H1 (cell line): ENCODE data around the gene NCAM1. TPM values are rescaled to one million over a fixed set of nuclear protein-coding genes. Genes with fewer than 3 reads are reported as not detected.

Experiments used
- CTCF ChIA-PET: fragments of 300-600 bp; sonication (Branson Sonifier 250); formaldehyde crosslinking; loops from one replicate; lab custom pipeline; 2021; ENCODE audit not compliant: partially characterized antibody; lab: Charles Lee
- POLR2A ChIA-PET: fragments of 300-600 bp; sonication (Branson Sonifier 250); formaldehyde crosslinking; loops from one replicate; lab custom pipeline; 2021; ENCODE audit warnings: inconsistent platforms; ENCODE audit not compliant: partially characterized antibody; lab: Charles Lee
- DNase-seq, 2 experiments: peaks; one replicate each; pipeline versions ENCODE4 v3.0.0 to v3.0.0-alpha.2; 2010 to 2022; ENCODE audit warnings: low spot score in 2 of 2, low read depth in 1 of 2, mixed read lengths in 1 of 2
- FAIRE-seq: peaks from 2 replicates; lab custom pipeline; 2011; peaks lifted over from hg19 to GRCh38; lab: Jason Lieb, UNC
- H2AFZ ChIP-seq: 2 replicates; pipeline ENCODE4 v1.8.1; 2012; ENCODE audit warnings: low read length, inconsistent platforms
- H2AK5ac ChIP-seq: 2 replicates; pipeline ENCODE4 v1.6.1; 2013; ENCODE audit warnings: low read depth, low read length
- H2BK120ac ChIP-seq: replicated peaks from 2 replicates; pipeline ENCODE3; 2013; ENCODE audit warnings: low read depth, low read length, inconsistent platforms
- H2BK12ac ChIP-seq: 2 replicates; pipeline ENCODE4 v1.6.1; 2013; ENCODE audit warnings: low read depth, low read length
- H2BK15ac ChIP-seq: 2 replicates; pipeline ENCODE4 v1.6.1; 2013; ENCODE audit warnings: low read length
- H2BK20ac ChIP-seq: 2 replicates; pipeline ENCODE4 v1.6.1; 2013; ENCODE audit warnings: low read length
- H2BK5ac ChIP-seq: 2 replicates; pipeline ENCODE4 v1.6.1; 2013; ENCODE audit warnings: low read depth, low read length
- H3K14ac ChIP-seq: 2 replicates; pipeline ENCODE4 v1.6.1; 2013; ENCODE audit warnings: inconsistent platforms; ENCODE audit not compliant: insufficient read length
- H3K18ac ChIP-seq: 2 replicates; pipeline ENCODE4 v1.6.1; 2013; ENCODE audit warnings: low read length; ENCODE audit errors: extremely low read depth
- H3K23ac ChIP-seq: 2 replicates; pipeline ENCODE4 v1.6.1; 2013; ENCODE audit warnings: inconsistent platforms; ENCODE audit not compliant: insufficient read length
- H3K23me2 ChIP-seq: 2 replicates; pipeline ENCODE4 v1.6.1; 2013; ENCODE audit warnings: low read depth, low read length
- H3K27ac ChIP-seq: 2 replicates; pipeline ENCODE4 v1.6.1; 2011; ENCODE audit warnings: low read depth, low read length, inconsistent platforms
- H3K27me3 ChIP-seq, 4 experiments: replicated peaks in 1 of 4; 1 replicate in 1 of 4; 2 replicates in 3 of 4; pipeline versions ENCODE4 v1.6.1 to v1.8.1; 2011 to 2013; ENCODE audit warnings: low read length in 3 of 4, mild to moderate bottlenecking in 3 of 4, inconsistent platforms in 2 of 4, mixed read lengths in 2 of 4, moderate library complexity in 1 of 4; ENCODE audit not compliant: control insufficient read depth in 3 of 4, insufficient read depth in 3 of 4; ENCODE audit errors: extremely low read depth in 1 of 4
- H3K36me3 ChIP-seq, 4 experiments: 2 replicates each; pipeline versions ENCODE4 v1.6.1 to v1.8.1; 2011 to 2013; ENCODE audit warnings: mild to moderate bottlenecking in 4 of 4, low read length in 3 of 4, moderate library complexity in 2 of 4, control low read depth in 1 of 4, inconsistent platforms in 1 of 4; ENCODE audit not compliant: insufficient read depth in 4 of 4, control insufficient read depth in 2 of 4
- H3K4ac ChIP-seq: replicated peaks from 2 replicates; pipeline ENCODE3; 2013; ENCODE audit warnings: low read length, low read depth, mixed read lengths, inconsistent platforms; ENCODE audit not compliant: insufficient read length
- H3K4me1 ChIP-seq, 4 experiments: replicated peaks in 1 of 4; 1 replicate in 1 of 4; 2 replicates in 3 of 4; pipeline versions ENCODE4 v1.6.1 to v1.8.1; 2011 to 2013; ENCODE audit warnings: low read length in 3 of 4, inconsistent platforms in 2 of 4, mixed read lengths in 1 of 4; ENCODE audit not compliant: insufficient read depth in 4 of 4, control insufficient read depth in 3 of 4
- H3K4me2 ChIP-seq, 2 experiments: 2 replicates each; pipeline versions ENCODE4 v1.6.1 to v1.8.1; 2011 to 2013; ENCODE audit warnings: low read depth in 2 of 2, low read length in 2 of 2, control low read depth in 1 of 2, inconsistent platforms in 1 of 2, mild to moderate bottlenecking in 1 of 2; ENCODE audit not compliant: insufficient read depth in 1 of 2
- H3K4me3 ChIP-seq, 4 experiments: fragments of 200-600, 300-600 bp in 1 of 4; sonication (generic), shearing (Covaris generic), sonication (Bioruptor Twin) in 1 of 4; 2 replicates each; pipeline versions ENCODE4 v1.5.1 to v1.8.1; 2011 to 2016; ENCODE audit warnings: low read length in 4 of 4, low read depth in 3 of 4, control low read depth in 2 of 4, inconsistent platforms in 2 of 4, mild to moderate bottlenecking in 2 of 4, mixed read lengths in 1 of 4, moderate library complexity in 1 of 4; ENCODE audit not compliant: insufficient read depth in 2 of 4; ENCODE audit errors: extremely low read depth in 1 of 4
- H3K56ac ChIP-seq: replicated peaks from 2 replicates; pipeline ENCODE3; 2013; ENCODE audit warnings: low read depth, mild to moderate bottlenecking, mixed read lengths, low read length, inconsistent platforms; ENCODE audit not compliant: insufficient read length
- H3K79me1 ChIP-seq: 2 replicates; pipeline ENCODE4 v1.6.1; 2013; ENCODE audit warnings: low read depth, low read length, control low read depth
- H3K79me2 ChIP-seq, 2 experiments: 2 replicates each; pipeline versions ENCODE4 v1.6.1 to v1.8.1; 2012 to 2013; ENCODE audit warnings: low read length in 2 of 2, mild to moderate bottlenecking in 2 of 2, inconsistent platforms in 1 of 2; ENCODE audit not compliant: insufficient read depth in 2 of 2, control insufficient read depth in 1 of 2
- H3K9ac ChIP-seq, 4 experiments: replicated peaks in 1 of 4; 1 replicate in 1 of 4; 2 replicates in 3 of 4; pipeline versions ENCODE4 v1.6.1 to v1.8.1; 2011 to 2013; ENCODE audit warnings: low read depth in 3 of 4, low read length in 3 of 4, control low read depth in 2 of 4, mild to moderate bottlenecking in 2 of 4, moderate library complexity in 2 of 4, inconsistent platforms in 1 of 4; ENCODE audit errors: extremely low read depth in 1 of 4
- H3K9me3 ChIP-seq, 2 experiments: 2 replicates each; pipeline versions ENCODE4 v1.6.1 to v1.8.1; 2012 to 2013; ENCODE audit warnings: mild to moderate bottlenecking in 2 of 2, moderate library complexity in 2 of 2, control low read depth in 1 of 2, inconsistent platforms in 1 of 2, low read depth in 1 of 2, low read length in 1 of 2, mixed read lengths in 1 of 2; ENCODE audit not compliant: insufficient read depth in 2 of 2
- H4K20me1 ChIP-seq, 2 experiments: replicated peaks in 1 of 2; 2 replicates each; pipeline versions ENCODE3 to v1.8.1; 2011 to 2013; ENCODE audit warnings: inconsistent platforms in 2 of 2, low read length in 2 of 2, mild to moderate bottlenecking in 1 of 2; ENCODE audit not compliant: insufficient read depth in 2 of 2, control insufficient read depth in 1 of 2
- H4K5ac ChIP-seq: 2 replicates; pipeline ENCODE4 v1.6.1; 2013; ENCODE audit warnings: low read length, low read depth, mixed read lengths, inconsistent platforms; ENCODE audit not compliant: insufficient read length
- H4K8ac ChIP-seq: 2 replicates; pipeline ENCODE4 v1.8.0; 2013; ENCODE audit warnings: mild to moderate bottlenecking, moderate library complexity, low read length, inconsistent platforms; ENCODE audit not compliant: insufficient read depth; ENCODE audit errors: extremely low read depth
- H4K91ac ChIP-seq: replicated peaks from 2 replicates; pipeline ENCODE3; 2013; ENCODE audit warnings: low read length, mixed read lengths, inconsistent platforms; ENCODE audit not compliant: insufficient read length
- ASH2L ChIP-seq: fragments of 200-600, 300-600 bp; sonication (generic); IDR thresholded peaks from one replicate; pipeline ENCODE4 v1.7.1; 2017; ENCODE audit warnings: low read length
- BACH1 ChIP-seq: IDR thresholded peaks from 2 replicates; pipeline ENCODE4 v1.6.1; 2012; ENCODE audit warnings: low read length, improper control_type of control experiment
- CTBP2 ChIP-seq: IDR thresholded peaks from 2 replicates; pipeline ENCODE4 v1.7.0; 2011; ENCODE audit warnings: borderline replicate concordance, mild to moderate bottlenecking, moderate library complexity, mixed read lengths, low read length; ENCODE audit not compliant: insufficient read depth, insufficient read length
- CTCF ChIP-seq, 3 experiments: IDR thresholded peaks; 1 replicate in 2 of 3; 2 replicates in 1 of 3; pipeline versions ENCODE4 v1.5.1 to v1.6.1; 2011; ENCODE audit warnings: low read length in 3 of 3, mild to moderate bottlenecking in 3 of 3, inconsistent platforms in 2 of 3, low read depth in 1 of 3, moderate library complexity in 1 of 3; ENCODE audit not compliant: insufficient read depth in 1 of 3; ENCODE audit errors: control extremely low read depth in 1 of 3
- EGR1 ChIP-seq: IDR thresholded peaks from 2 replicates; pipeline ENCODE4 v1.6.1; 2011; ENCODE audit warnings: low read depth, low read length, borderline replicate concordance
- HDAC6 ChIP-seq: IDR thresholded peaks from one replicate; pipeline ENCODE4 v1.7.1; 2012; ENCODE audit warnings: low read depth, mild to moderate bottlenecking, inconsistent platforms, low read length, moderate library complexity
- JUND ChIP-seq: IDR thresholded peaks from 2 replicates; pipeline ENCODE4 v1.6.1; 2011; ENCODE audit warnings: mild to moderate bottlenecking, improper control_type of control experiment, low read length
- KDM5A ChIP-seq: fragments of 200-600 bp; IDR thresholded peaks from 2 replicates; pipeline ENCODE4 v1.7.1; 2012; ENCODE audit warnings: mild to moderate bottlenecking, low read length, inconsistent platforms, mixed read lengths
- POU5F1 ChIP-seq: IDR thresholded peaks from 2 replicates; pipeline ENCODE4 v1.6.1; 2011; ENCODE audit warnings: low read depth, mild to moderate bottlenecking, low read length, moderate library complexity
- SAP30 ChIP-seq: fragments of 300-600 bp; sonication (generic); IDR thresholded peaks from 2 replicates; pipeline ENCODE4 v1.7.1; 2012; ENCODE audit warnings: low read length, moderate library complexity, mild to moderate bottlenecking, inconsistent platforms; ENCODE audit not compliant: insufficient read depth, insufficient replicate concordance
- TBP ChIP-seq: IDR thresholded peaks from 2 replicates; pipeline ENCODE4 v1.6.1; 2011; ENCODE audit warnings: low read depth, low read length, improper control_type of control experiment
- WGBS, 2 experiments: shearing (Covaris generic) in 1 of 2; methylation state at CpG; one replicate each; pipeline versions ENCODE4 v1.1.6 to v1.1.7; 2013 to 2015; ENCODE audit warnings: low lambda C conversion rate in 2 of 2, mixed read lengths in 2 of 2, inconsistent platforms in 1 of 2, low coverage in 1 of 2, missing lambda C conversion rate in 1 of 2; ENCODE audit not compliant: insufficient replicate concordance in 2 of 2, insufficient coverage in 1 of 2, insufficient read length in 1 of 2; ENCODE audit errors: extremely low coverage in 1 of 2, missing lambda C conversion rate in 1 of 2; 5-methylcytosine and 5-hydroxymethylcytosine counted together
- polyA plus RNA-seq, 7 experiments: library from polyadenylated mRNA; depleted of rRNA in 3 of 7; stranded (reverse) in 5 of 7; unstranded in 2 of 7; fragments of >200 nt in 5 of 7; fragments of 200-250 nt in 2 of 7; gene quantifications; 1 replicate in 5 of 7; 2 replicates in 1 of 7; 4 replicates in 1 of 7; pipeline versions ENCODE4 v1.2.1 to v1.2.3, GENCODE V29; 2011 to 2013; ENCODE audit warnings: missing spikeins in 2 of 7, mixed read lengths in 2 of 7
- total RNA-seq: library from RNA; stranded (reverse); fragmentation: NEBNext Ultra II Directional; extraction: Animal tissue kit (Norgen Biotek cat#: 25700); gene quantifications from 2 replicates; pipeline ENCODE4 v1.2.1, GENCODE V29; 2021

The NCAM1 gene
- total and polyA plus RNA-seq, 2 of the 8 experiments (the other 6 are each of a cell fraction or from before 2014, with no cell fraction given) = 3.1 to 4.3 TPM

GRCh38 chr11:113193016-113193415, 231.8 kb downstream of the NCAM1 start:
- Histone ChIP-seq H3K9ac (no peak overlapping the region), H3K4ac (no peak overlapping the region), H2BK12ac (no peak overlapping the region), H3K18ac (no peak overlapping the region), H2AK5ac (no peak overlapping the region), H3K27me3 (no peaks in the 10 kb centered on the region), H4K5ac (no peak overlapping the region), H3K36me3 (no peaks in the 10 kb centered on the region), H4K8ac (no peak overlapping the region), H2BK5ac (no peak overlapping the region), H3K23me2 (no peaks in the 10 kb centered on the region), H3K4me3 (no peak overlapping the region), H3K4me1 (peaks cover 0 to 5% (median 2%) of the 10 kb centered on the region in 4 experiments; a peak in 3 of 7 replicates), H3K27ac (no peak overlapping the region), H3K23ac (no peak overlapping the region), H3K4me2 (no peak overlapping the region), H2BK15ac (no peak overlapping the region), H3K79me2 (no peaks in the 10 kb centered on the region), H3K56ac (no peak overlapping the region), H3K79me1 (no peaks in the 10 kb centered on the region), H3K14ac (no peak overlapping the region), H4K20me1 (no peaks in the 10 kb centered on the region), H2BK120ac (no peak overlapping the region), H2AFZ (no peak overlapping the region), H2BK20ac (no peak overlapping the region), H4K91ac (no peak overlapping the region), H3K9me3 (no peaks in the 10 kb centered on the region)
- TF ChIP-seq KDM5A = no peak
- TF ChIP-seq ASH2L = no peak
- no peak for TF ChIP-seq CTCF (IDR thresholded peaks at IDR 0.05; ENCODE audit: control extremely low read depth in 1 of 3, insufficient read depth in 1 of 3, low read depth in 1 of 3, low read length in 3 of 3)
- TF ChIP-seq TBP = no peak
- TF ChIP-seq SAP30 = no peak
- TF ChIP-seq BACH1 = no peak
- TF ChIP-seq POU5F1 = no peak
- no peak for TF ChIP-seq EGR1
- no peak for TF ChIP-seq JUND
- TF ChIP-seq CTBP2 = no peak
- no peak for TF ChIP-seq HDAC6
- WGBS, 2 experiments = 90% methylated on average over 7 of the region's 7 CpGs; no CpG with 5 or more reads in 1 of the 2 experiments
- DNase-seq (no peak), FAIRE-seq (no peak)
- ChIA-PET CTCF (interaction anchor here (0.7 to 1.5 kb wide), 2 partner anchors 13 to 638 kb away, joined by 3 read pairs; no protein-coding TSS in a partner anchor), POLR2A (no interaction called here)
